CD4-positive, CD25-positive, alpha-beta regulatory T cell (primary cell): ENCODE data around the gene CLDN10. TPM values are rescaled to one million over a fixed set of nuclear protein-coding genes. Genes with fewer than 3 reads are reported as not detected.
"Not testable (repeated sequence)": the region's sequence is repeated elsewhere in the genome, so short reads cannot be mapped to it uniquely, and the experiment has no call there.

ENCODE experiments used
- ATAC-seq, 2 donors: fragments of 150-1000 bp; cut with Tn5 transposase; one replicate each; pipeline ENCODE4 v1.10.0; 2021; ENCODE audit warnings: low read depth in 2 of 2, moderate number of reproducible peaks in 2 of 2, moderate library complexity in 1 of 2
- DNase-seq, 3 donors: peaks; one replicate each; pipeline versions ENCODE4 v3.0.0 to v3.0.0-alpha.2; 2012 to 2022; ENCODE audit warnings: mixed read lengths in 1 of 3
- H3K27ac ChIP-seq: one replicate; pipeline ENCODE4 v1.7.0; 2013; ENCODE audit warnings: mild to moderate bottlenecking, low read length; ENCODE audit not compliant: insufficient read depth, poor library complexity, severe bottlenecking
- H3K27me3 ChIP-seq: one replicate; pipeline ENCODE4 v1.7.0; 2013; ENCODE audit warnings: low read length; ENCODE audit not compliant: control insufficient read depth, insufficient read depth
- H3K36me3 ChIP-seq: one replicate; pipeline ENCODE4 v1.7.0; 2013; ENCODE audit warnings: mild to moderate bottlenecking, low read length, moderate library complexity; ENCODE audit not compliant: control insufficient read depth, insufficient read depth
- H3K4me1 ChIP-seq: 2 replicates; pipeline ENCODE4 v1.7.0; 2013; ENCODE audit warnings: mild to moderate bottlenecking, low read length; ENCODE audit not compliant: insufficient read depth, control insufficient read depth, poor library complexity, severe bottlenecking
- H3K4me3 ChIP-seq: one replicate; pipeline ENCODE4 v1.7.0; 2013; ENCODE audit warnings: low read depth, mild to moderate bottlenecking, low read length, moderate library complexity
- H3K9me3 ChIP-seq, 2 experiments: 1 replicate in 1 of 2; 2 replicates in 1 of 2; pipeline ENCODE4 v1.7.0; 2013; ENCODE audit warnings: low read length in 2 of 2, mild to moderate bottlenecking in 1 of 2, moderate library complexity in 1 of 2; ENCODE audit not compliant: control insufficient read depth in 2 of 2
- H3K27ac Mint-ChIP-seq, 3 donors: one replicate each; pipeline ENCODE4 v1.8.0; 2020 to 2022; ENCODE audit warnings: mild to moderate bottlenecking in 3 of 3, mixed read lengths in 3 of 3, moderate library complexity in 2 of 3
- H3K27me3 Mint-ChIP-seq: one replicate; pipeline ENCODE4 v1.8.0; 2022; ENCODE audit warnings: mild to moderate bottlenecking, mixed read lengths
- H3K36me3 Mint-ChIP-seq: one replicate; pipeline ENCODE4 v1.8.0; 2020; ENCODE audit warnings: mixed read lengths
- H3K4me1 Mint-ChIP-seq, 4 donors: one replicate each; pipeline ENCODE4 v1.8.0; 2020 to 2022; ENCODE audit warnings: mixed read lengths in 4 of 4, mild to moderate bottlenecking in 1 of 4
- H3K4me3 Mint-ChIP-seq, 4 donors: one replicate each; pipeline ENCODE4 v1.8.0; 2020 to 2022; ENCODE audit warnings: mild to moderate bottlenecking in 4 of 4, mixed read lengths in 4 of 4, moderate library complexity in 3 of 4
- H3K9me3 Mint-ChIP-seq, 7 donors: one replicate each; pipeline ENCODE4 v1.8.0; 2020 to 2022; ENCODE audit warnings: mixed read lengths in 7 of 7, mild to moderate bottlenecking in 3 of 7, moderate library complexity in 2 of 7
- polyA plus RNA-seq, 4 donors: library from polyadenylated mRNA; unstranded; fragments of 300-500 nt; fragmentation: Illumina TruSeq; gene quantifications; one replicate each; pipeline ENCODE4 v1.2.3, GENCODE V29; 2021
- total RNA-seq: library from RNA; stranded (reverse); gene quantifications from one replicate; pipeline ENCODE4 v1.2.3, GENCODE V29; 2022

The CLDN10 gene
- total and polyA plus RNA-seq, 5 donors from 2014 or later: not detected

- DNase-seq (no peak), ATAC-seq (no peak)
- H3K27me3 Mint-ChIP-seq: no peaks in the 10 kb centered on the region
- H3K27ac ChIP-seq: no peak overlapping the region
- no peaks in the 10 kb centered on the region for H3K36me3 ChIP-seq
- no peaks in the 10 kb centered on the region for H3K4me1 Mint-ChIP-seq
- no peaks in the 10 kb centered on the region for H3K4me1 ChIP-seq
- H3K9me3 ChIP-seq: no peaks in the 10 kb centered on the region
- no peaks in the 10 kb centered on the region for H3K27me3 ChIP-seq
- H3K36me3 Mint-ChIP-seq: no peaks in the 10 kb centered on the region
- H3K4me3 Mint-ChIP-seq: no peak overlapping the region
- H3K4me3 ChIP-seq: no peak overlapping the region
- no peak overlapping the region for H3K27ac Mint-ChIP-seq
- no peaks in the 10 kb centered on the region for H3K9me3 Mint-ChIP-seq
Observed at GRCh38 chr13:95510950-95511349, 41.6 kb upstream of the CLDN10 start.

- H3K36me3 Mint-ChIP-seq: no peaks in the 10 kb centered on the region
- Histone ChIP-seq H3K4me1 (no peaks in the 10 kb centered on the region), H3K9me3 (no peaks in the 10 kb centered on the region), H3K27me3 (no peaks in the 10 kb centered on the region), H3K36me3 (no peaks in the 10 kb centered on the region), H3K4me3 (no peak overlapping the region), H3K27ac (no peak overlapping the region)
- no peak overlapping the region for H3K4me3 Mint-ChIP-seq
- ATAC-seq (no peak), DNase-seq (no peak)
- H3K9me3 Mint-ChIP-seq: no peaks in the 10 kb centered on the region
- no peaks in the 10 kb centered on the region for H3K4me1 Mint-ChIP-seq
- no peak overlapping the region for H3K27ac Mint-ChIP-seq
- peaks cover 9% of the 10 kb centered on the region for H3K27me3 Mint-ChIP-seq
Observed at GRCh38 chr13:95512424-95512823, 40.1 kb upstream of the CLDN10 start.

- Mint-ChIP-seq H3K27ac (no peak overlapping the region), H3K36me3 (no peaks in the 10 kb centered on the region), H3K4me3 (no peak overlapping the region), H3K27me3 (peaks cover 10% of the 10 kb centered on the region), H3K4me1 (no peaks in the 10 kb centered on the region), H3K9me3 (no peaks in the 10 kb centered on the region)
- no peaks in the 10 kb centered on the region for H3K4me1 ChIP-seq
- DNase-seq (no peak), ATAC-seq (no peak)
- H3K27me3 ChIP-seq: no peaks in the 10 kb centered on the region
- H3K27ac ChIP-seq: no peak overlapping the region
- H3K4me3 ChIP-seq: no peak overlapping the region
- H3K9me3 ChIP-seq: no peaks in the 10 kb centered on the region
- no peaks in the 10 kb centered on the region for H3K36me3 ChIP-seq
Observed at GRCh38 chr13:95512957-95513356, 39.6 kb upstream of the CLDN10 start.

GRCh38 chr13:95515606-95516005 is 36.9 kb upstream of the CLDN10 start:
- H3K9me3 Mint-ChIP-seq, H3K27me3 Mint-ChIP-seq, H3K36me3 Mint-ChIP-seq, ATAC-seq, H3K4me3 ChIP-seq, H3K4me1 Mint-ChIP-seq, H3K9me3 ChIP-seq, H3K27ac ChIP-seq, H3K27me3 ChIP-seq, DNase-seq, H3K27ac Mint-ChIP-seq, H3K36me3 ChIP-seq, H3K4me1 ChIP-seq, H3K4me3 Mint-ChIP-seq: not testable (repeated sequence)

- Histone ChIP-seq H3K27ac (no peak overlapping the region), H3K4me3 (no peak overlapping the region), H3K27me3 (no peaks in the 10 kb centered on the region), H3K9me3 (no peaks in the 10 kb centered on the region), H3K4me1 (no peaks in the 10 kb centered on the region), H3K36me3 (no peaks in the 10 kb centered on the region)
- Mint-ChIP-seq H3K27me3 (peaks cover 10% of the 10 kb centered on the region), H3K4me1 (no peaks in the 10 kb centered on the region), H3K27ac (no peak overlapping the region), H3K36me3 (no peaks in the 10 kb centered on the region), H3K4me3 (no peak overlapping the region), H3K9me3 (peaks cover 0 to 2% (median 0%) of the 10 kb centered on the region in 7 donors)
- DNase-seq (no peak), ATAC-seq (no peak)
Observed at GRCh38 chr13:95516021-95516420, 36.5 kb upstream of the CLDN10 start.

GRCh38 chr13:95516492-95516891 is 36.0 kb upstream of the CLDN10 start:
- H3K27ac ChIP-seq: no peak overlapping the region
- Mint-ChIP-seq H3K27ac (no peak overlapping the region), H3K4me1 (no peaks in the 10 kb centered on the region), H3K9me3 (peaks cover 0 to 2% (median 0%) of the 10 kb centered on the region in 7 donors), H3K36me3 (no peaks in the 10 kb centered on the region), H3K4me3 (no peak overlapping the region), H3K27me3 (peaks cover 10% of the 10 kb centered on the region)
- H3K9me3 ChIP-seq: no peaks in the 10 kb centered on the region
- ATAC-seq (no peak), DNase-seq (no peak)
- no peaks in the 10 kb centered on the region for H3K27me3 ChIP-seq
- no peaks in the 10 kb centered on the region for H3K4me1 ChIP-seq
- H3K4me3 ChIP-seq: no peak overlapping the region
- H3K36me3 ChIP-seq: no peaks in the 10 kb centered on the region

- Histone ChIP-seq H3K4me1 (no peaks in the 10 kb centered on the region), H3K9me3 (no peaks in the 10 kb centered on the region), H3K27me3 (peaks cover 1% of the 10 kb centered on the region), H3K27ac (no peak overlapping the region), H3K4me3 (no peak overlapping the region), H3K36me3 (no peaks in the 10 kb centered on the region)
- peaks cover 0 to 4% (median 2%) of the 10 kb centered on the region in 7 donors for H3K9me3 Mint-ChIP-seq
- no peaks in the 10 kb centered on the region for H3K36me3 Mint-ChIP-seq
- no peak for DNase-seq
- ATAC-seq: no peak
- H3K4me3 Mint-ChIP-seq: no peak overlapping the region
- H3K4me1 Mint-ChIP-seq: no peaks in the 10 kb centered on the region
- no peak overlapping the region for H3K27ac Mint-ChIP-seq
- H3K27me3 Mint-ChIP-seq: peaks cover 4% of the 10 kb centered on the region
Observed at GRCh38 chr13:95523598-95523997, 28.9 kb upstream of the CLDN10 start.

GRCh38 chr13:95524264-95524901 is 28.1 kb upstream of the CLDN10 start:
- Histone ChIP-seq H3K4me1 (no peaks in the 10 kb centered on the region), H3K4me3 (no peak overlapping the region), H3K9me3 (no peaks in the 10 kb centered on the region), H3K36me3 (no peaks in the 10 kb centered on the region), H3K27me3 (peaks cover 3% of the 10 kb centered on the region), H3K27ac (no peak overlapping the region)
- H3K9me3 Mint-ChIP-seq: peaks cover 0 to 4% (median 0%) of the 10 kb centered on the region in 7 donors
- H3K27ac Mint-ChIP-seq: no peak overlapping the region
- H3K36me3 Mint-ChIP-seq: no peaks in the 10 kb centered on the region
- DNase-seq: no peak
- no peak overlapping the region for H3K4me3 Mint-ChIP-seq
- no peak for ATAC-seq
- peaks cover 4% of the 10 kb centered on the region for H3K27me3 Mint-ChIP-seq
- H3K4me1 Mint-ChIP-seq: no peaks in the 10 kb centered on the region
